Kidney (tissue), 14 donors: ENCODE results near the gene MED26. TPM values are rescaled to one million over a fixed set of nuclear protein-coding genes. Genes with fewer than 3 reads are reported as not detected.

ENCODE experiments used
- DNase-seq, 5 donors: peaks; one replicate each; pipeline ENCODE4 v3.0.0-alpha.2; 2013 to 2020
- FAIRE-seq: peaks from 2 replicates; lab custom pipeline; 2012; peaks lifted over from hg19 to GRCh38; lab: Jason Lieb, UNC
- H3K27ac ChIP-seq, 2 donors: one replicate each; pipeline ENCODE4 v1.7.0; 2013; ENCODE audit warnings: low read depth in 2 of 2, low read length in 2 of 2, inconsistent platforms in 1 of 2
- H3K27me3 ChIP-seq: one replicate; pipeline ENCODE4 v1.7.1; 2013; ENCODE audit warnings: low read length, inconsistent platforms; ENCODE audit not compliant: control insufficient read depth, insufficient read depth
- H3K36me3 ChIP-seq, 3 donors: one replicate each; pipeline versions ENCODE4 v1.7.0 to v1.7.1; 2013; ENCODE audit warnings: low read length in 3 of 3, control low read depth in 1 of 3, inconsistent platforms in 1 of 3; ENCODE audit not compliant: insufficient read depth in 3 of 3, control insufficient read depth in 2 of 3
- H3K4me1 ChIP-seq, 3 donors: one replicate each; pipeline versions ENCODE4 v1.7.0 to v1.7.1; 2013; ENCODE audit warnings: low read length in 3 of 3, inconsistent platforms in 1 of 3, low read depth in 1 of 3; ENCODE audit not compliant: control insufficient read depth in 2 of 3, insufficient read depth in 2 of 3
- H3K4me3 ChIP-seq, 3 donors: one replicate each; pipeline versions ENCODE4 v1.7.0 to v1.8.1; 2013; ENCODE audit warnings: low read length in 3 of 3, control low read depth in 1 of 3, inconsistent platforms in 1 of 3
- H3K9ac ChIP-seq, 3 donors: one replicate each; pipeline versions ENCODE4 v1.7.0 to v1.7.1; 2013; ENCODE audit warnings: low read length in 3 of 3, control low read depth in 1 of 3, inconsistent platforms in 1 of 3
- H3K9me3 ChIP-seq, 3 donors: one replicate each; pipeline versions ENCODE4 v1.7.0 to v1.7.1; 2013; ENCODE audit warnings: low read length in 3 of 3, control low read depth in 1 of 3, inconsistent platforms in 1 of 3; ENCODE audit not compliant: control insufficient read depth in 2 of 3, insufficient read depth in 1 of 3
- CTCF ChIP-seq: IDR thresholded peaks from 3 replicates; pipeline ENCODE4 v1.5.1; 2012; ENCODE audit warnings: mild to moderate bottlenecking, moderate library complexity, borderline replicate concordance; ENCODE audit not compliant: insufficient read depth; ENCODE audit errors: extremely low read depth
- intact Hi-C: fragments of 100-400 bp; cut with DNase I; formaldehyde crosslinking; loops from one replicate; pipeline ENCODE4 v1.11.1; 2022
- polyA plus RNA-seq: library from polyadenylated mRNA; stranded (reverse); fragments of 350-450 nt; fragmentation: Illumina TruSeq; extraction: RNeasy Lipid Tissue Mini Kit (QIAGEN cat#74804); gene quantifications from one replicate; pipeline ENCODE4 v1.2.3, GENCODE V29; 2014; ENCODE audit warnings: low read depth, low replicate concordance; ENCODE audit not compliant: insufficient read depth
- total RNA-seq: library from RNA; stranded (reverse); fragmentation: NEBNext Ultra II Directional; extraction: Animal tissue kit (Norgen Biotek cat#: 25700); gene quantifications from one replicate; pipeline ENCODE4 v1.2.1, GENCODE V29; 2021
- donor health status: control.
- donor health status: control.
- donor health status: control.
- donor health status: control.
- donor health status: control.
- donor health status: DM: yes; HTN: yes; CAD: no.
- donor health status: Normal renal cell carcinoma (clear cell type).

Gene MED26
- total and polyA plus RNA-seq, 2 donors from 2014 or later: 3.6 to 11.8 TPM

- Histone ChIP-seq H3K36me3 (peaks cover 0 to 12% (median 0%) of the 10 kb centered on the region in 3 donors), H3K9me3 (no peaks in the 10 kb centered on the region), H3K4me1 (peaks cover 0 to 9% (median 8%) of the 10 kb centered on the region in 3 donors), H3K9ac (no peak overlapping the region), H3K27me3 (no peaks in the 10 kb centered on the region), H3K27ac (no peak overlapping the region), H3K4me3 (no peak overlapping the region)
- no peak for TF ChIP-seq CTCF
- FAIRE-seq: no peak
- intact Hi-C loops: no loop called here
- DNase-seq: no peak
These were observed 8.0 kb downstream of the MED26 start for GRCh38 chr19:16620018-16620417.

- Histone ChIP-seq H3K4me3 (no peak overlapping the region), H3K36me3 (peaks cover 0 to 12% (median 0%) of the 10 kb centered on the region in 3 donors), H3K4me1 (peaks cover 0 to 9% (median 8%) of the 10 kb centered on the region in 3 donors), H3K27ac (no peak overlapping the region), H3K27me3 (no peaks in the 10 kb centered on the region), H3K9ac (no peak overlapping the region), H3K9me3 (no peaks in the 10 kb centered on the region)
- intact Hi-C loops: no loop called here
- DNase-seq (no peak), FAIRE-seq (no peak)
- TF ChIP-seq CTCF: no peak
These were observed 8.5 kb downstream of the MED26 start for GRCh38 chr19:16619457-16619856.

GRCh38 chr19:16618248-16618647 lies 9.8 kb downstream of the MED26 start:
- FAIRE-seq (no peak), DNase-seq (no peak)
- Histone ChIP-seq H3K9ac (no peak overlapping the region), H3K9me3 (no peaks in the 10 kb centered on the region), H3K36me3 (peaks cover 0 to 2% (median 0%) of the 10 kb centered on the region in 3 donors), H3K4me1 (peaks cover 0 to 9% (median 8%) of the 10 kb centered on the region in 3 donors), H3K27ac (no peak overlapping the region), H3K4me3 (no peak overlapping the region), H3K27me3 (no peaks in the 10 kb centered on the region)
- intact Hi-C loops: no loop called here
- no peak for TF ChIP-seq CTCF

GRCh38 chr19:16615808-16616207 lies 12.2 kb downstream of the MED26 start:
- FAIRE-seq: no peak
- TF ChIP-seq CTCF: no peak
- H3K4me1 ChIP-seq: peaks cover 0 to 9% (median 8%) of the 10 kb centered on the region in 3 donors

More at GRCh38 chr19:16615808-16616207, 12.2 kb downstream of the MED26 start:
- intact Hi-C loops: no loop called here
- Histone ChIP-seq H3K9ac (no peak overlapping the region), H3K36me3 (no peaks in the 10 kb centered on the region), H3K27ac (no peak overlapping the region), H3K4me3 (no peak overlapping the region), H3K27me3 (no peaks in the 10 kb centered on the region), H3K9me3 (no peaks in the 10 kb centered on the region)
- no peak for DNase-seq
